Breast epithelium (tissue), 3 donors: Measurements from ENCODE around the gene ATP11C.

Source experiments
- CTCF ChIP-seq, 3 donors: fragments of 450-650 bp; IDR thresholded peaks; one replicate each; pipeline ENCODE4 v1.5.1; 2016 to 2017; ENCODE audit warnings: antibody characterized with exemption in 3 of 3, mild to moderate bottlenecking in 3 of 3, moderate library complexity in 3 of 3
- POLR2AphosphoS5 ChIP-seq, 3 donors: sonication (generic); formaldehyde crosslinking; IDR thresholded peaks; one replicate each; pipeline ENCODE4 v1.6.1; 2017; ENCODE audit warnings: antibody characterized with exemption in 3 of 3

- TF ChIP-seq CTCF (IDR thresholded peaks at IDR 0.05), result no peak
- TF ChIP-seq POLR2AphosphoS5 (IDR thresholded peaks at IDR 0.05), result no peak
Measured at GRCh38 chrX:139724626-139725025, 208.2 kb downstream of the ATP11C start.
